Activated CD8-positive, alpha-beta memory T cell treated with anti-CD3 and anti-CD28 coated beads, Interleukin-2, amount 10 ng/mL, durations not matched to agents 7 days and 5 days (primary cell): ENCODE results near the gene RERE. TPM values are rescaled to one million over a fixed set of nuclear protein-coding genes. Genes with fewer than 3 reads are reported as not detected.
"Not testable (repeated sequence)": the region's sequence is repeated elsewhere in the genome, so short reads cannot be mapped to it uniquely, and the experiment has no call there.

Experiments
- ATAC-seq: fragments of 150-1000 bp; cut with Tn5 transposase; one replicate; pipeline ENCODE4 v1.10.0; 2021; ENCODE audit warnings: moderate library complexity
- CTCF ChIA-PET: fragments of 350-600 bp; sonication (Branson Sonifier 250); formaldehyde crosslinking; loops from one replicate; lab custom pipeline; 2021; ENCODE audit warnings: antibody characterized with exemption; lab: Charles Lee
- DNase-seq: peaks from one replicate; pipeline ENCODE4 v3.0.0-alpha.2; 2020
- H3K27ac Mint-ChIP-seq: one replicate; pipeline ENCODE4 v1.8.0; 2021; ENCODE audit warnings: mild to moderate bottlenecking, mixed read lengths
- H3K27me3 Mint-ChIP-seq: one replicate; pipeline ENCODE4 v1.8.0; 2021; ENCODE audit warnings: mixed read lengths
- H3K36me3 Mint-ChIP-seq: one replicate; pipeline ENCODE4 v1.8.0; 2021; ENCODE audit warnings: mild to moderate bottlenecking, mixed read lengths
- H3K4me1 Mint-ChIP-seq: one replicate; pipeline ENCODE4 v1.8.0; 2021; ENCODE audit warnings: mixed read lengths
- H3K4me3 Mint-ChIP-seq: one replicate; pipeline ENCODE4 v1.8.0; 2021; ENCODE audit warnings: mild to moderate bottlenecking, moderate library complexity, mixed read lengths
- H3K9me3 Mint-ChIP-seq: one replicate; pipeline ENCODE4 v1.8.0; 2022; ENCODE audit warnings: low read depth, mixed read lengths
- total RNA-seq, 2 experiments: library from RNA; stranded (reverse); gene quantifications; one replicate each; pipeline ENCODE4 v1.2.3, GENCODE V29; 2021

The RERE gene
- total RNA-seq, 2 experiments from 2014 or later, result 38.3 TPM

GRCh38 chr1:8787218-8787617 lies 30.2 kb downstream of the RERE start:
- no peak for DNase-seq
- ATAC-seq, result no peak
- no peaks in the 10 kb centered on the region for H3K36me3 Mint-ChIP-seq
- H3K27me3 Mint-ChIP-seq, result no peaks in the 10 kb centered on the region
- no peak overlapping the region for H3K27ac Mint-ChIP-seq
- H3K4me1 Mint-ChIP-seq, result no peaks in the 10 kb centered on the region
- CTCF ChIA-PET, result no interaction called here
- no peaks in the 10 kb centered on the region for H3K9me3 Mint-ChIP-seq
- H3K4me3 Mint-ChIP-seq, result no peak overlapping the region

GRCh38 chr1:8786204-8786603 lies 31.2 kb downstream of the RERE start:
- DNase-seq, H3K27ac Mint-ChIP-seq, H3K4me3 Mint-ChIP-seq, H3K36me3 Mint-ChIP-seq, CTCF ChIA-PET, H3K4me1 Mint-ChIP-seq, H3K9me3 Mint-ChIP-seq, H3K27me3 Mint-ChIP-seq, ATAC-seq: not testable (repeated sequence)

GRCh38 chr1:8782955-8783354 lies 34.5 kb downstream of the RERE start:
- Mint-ChIP-seq H3K27me3 (no peaks in the 10 kb centered on the region), H3K4me1 (peaks cover 9% of the 10 kb centered on the region)
- no peak for ATAC-seq

GRCh38 chr1:8782001-8782620 lies 35.3 kb downstream of the RERE start:
- no peak for ATAC-seq
- peaks cover 11% of the 10 kb centered on the region for H3K4me1 Mint-ChIP-seq
- CTCF ChIA-PET, result interaction anchor here (1.0 kb wide), 1 partner anchor 67 kb away, joined by 4 read pairs; no protein-coding TSS in a partner anchor
- no peak overlapping the region for H3K4me3 Mint-ChIP-seq
- H3K27ac Mint-ChIP-seq, result no peak overlapping the region
- DNase-seq, result no peak
- no peaks in the 10 kb centered on the region for H3K9me3 Mint-ChIP-seq
- H3K27me3 Mint-ChIP-seq, result no peaks in the 10 kb centered on the region
- H3K36me3 Mint-ChIP-seq, result no peaks in the 10 kb centered on the region

More at GRCh38 chr1:8782955-8783354, 34.5 kb downstream of the RERE start:
- Mint-ChIP-seq H3K4me3 (no peak overlapping the region), H3K27ac (no peak overlapping the region), H3K36me3 (no peaks in the 10 kb centered on the region), H3K9me3 (no peaks in the 10 kb centered on the region)
- CTCF ChIA-PET, result no interaction called here
- DNase-seq, result no peak

- CTCF ChIA-PET, result no interaction called here
Observed at GRCh38 chr1:8780405-8780804, 37.0 kb downstream of the RERE start.

GRCh38 chr1:8777867-8778266 lies 39.6 kb downstream of the RERE start:
- H3K4me3 Mint-ChIP-seq, result no peak overlapping the region
- H3K9me3 Mint-ChIP-seq, result no peaks in the 10 kb centered on the region
- CTCF ChIA-PET, result interaction anchor here (1.5 kb wide), 1 partner anchor 71 kb away, joined by 3 read pairs; no protein-coding TSS in a partner anchor
- ATAC-seq (no peak), DNase-seq (no peak)
- peaks cover 11% of the 10 kb centered on the region for H3K4me1 Mint-ChIP-seq
- H3K27me3 Mint-ChIP-seq, result no peaks in the 10 kb centered on the region
- no peak overlapping the region for H3K27ac Mint-ChIP-seq
- H3K36me3 Mint-ChIP-seq, result no peaks in the 10 kb centered on the region

More at GRCh38 chr1:8780405-8780804, 37.0 kb downstream of the RERE start:
- Mint-ChIP-seq H3K9me3 (no peaks in the 10 kb centered on the region), H3K27ac (no peak overlapping the region), H3K4me3 (no peak overlapping the region), H3K36me3 (no peaks in the 10 kb centered on the region), H3K4me1 (peaks cover 11% of the 10 kb centered on the region), H3K27me3 (no peaks in the 10 kb centered on the region)
- ATAC-seq (no peak), DNase-seq (no peak)

- DNase-seq, result no peak
- Mint-ChIP-seq H3K9me3 (no peaks in the 10 kb centered on the region), H3K36me3 (no peaks in the 10 kb centered on the region), H3K27ac (no peak overlapping the region), H3K4me3 (no peak overlapping the region), H3K27me3 (no peaks in the 10 kb centered on the region), H3K4me1 (peaks cover 11% of the 10 kb centered on the region)
- no peak for ATAC-seq
- CTCF ChIA-PET, result interaction anchor here (0.7 kb wide), 1 partner anchor 50 kb away, joined by 3 read pairs; no protein-coding TSS in a partner anchor
Observed at GRCh38 chr1:8776104-8776503, 41.3 kb downstream of the RERE start.

GRCh38 chr1:8767006-8767405 lies 50.4 kb downstream of the RERE start:
- no peak for DNase-seq
- no peak for ATAC-seq
- peaks cover 3% of the 10 kb centered on the region for H3K36me3 Mint-ChIP-seq
- no peaks in the 10 kb centered on the region for H3K9me3 Mint-ChIP-seq
- CTCF ChIA-PET, result no interaction called here
- H3K27me3 Mint-ChIP-seq, result no peaks in the 10 kb centered on the region
- peaks cover 7% of the 10 kb centered on the region for H3K4me1 Mint-ChIP-seq
- H3K27ac Mint-ChIP-seq, result no peak overlapping the region
- H3K4me3 Mint-ChIP-seq, result no peak overlapping the region

GRCh38 chr1:8765198-8765597 lies 52.2 kb downstream of the RERE start:
- ATAC-seq (no peak), DNase-seq (no peak)
- peaks cover 5% of the 10 kb centered on the region for H3K36me3 Mint-ChIP-seq
- no peaks in the 10 kb centered on the region for H3K27me3 Mint-ChIP-seq
- CTCF ChIA-PET, result no interaction called here
- peaks cover 7% of the 10 kb centered on the region for H3K4me1 Mint-ChIP-seq
- no peak overlapping the region for H3K27ac Mint-ChIP-seq
- H3K4me3 Mint-ChIP-seq, result no peak overlapping the region
- no peaks in the 10 kb centered on the region for H3K9me3 Mint-ChIP-seq

GRCh38 chr1:8764293-8764937 lies 53.0 kb downstream of the RERE start:
- H3K4me3 Mint-ChIP-seq, result no peak overlapping the region
- no peaks in the 10 kb centered on the region for H3K27me3 Mint-ChIP-seq
- peaks cover 6% of the 10 kb centered on the region for H3K36me3 Mint-ChIP-seq
- ATAC-seq, result no peak
- no peak overlapping the region for H3K27ac Mint-ChIP-seq
- no peak for DNase-seq
- CTCF ChIA-PET, result no interaction called here
- H3K9me3 Mint-ChIP-seq, result no peaks in the 10 kb centered on the region
- peaks cover 7% of the 10 kb centered on the region for H3K4me1 Mint-ChIP-seq

GRCh38 chr1:8763888-8764287 lies 53.6 kb downstream of the RERE start:
- no peak overlapping the region for H3K27ac Mint-ChIP-seq

GRCh38 chr1:8754993-8755392 lies 62.4 kb downstream of the RERE start:
- no peak overlapping the region for H3K4me3 Mint-ChIP-seq
- DNase-seq (no peak), ATAC-seq (no peak)
- no peaks in the 10 kb centered on the region for H3K9me3 Mint-ChIP-seq
- H3K4me1 Mint-ChIP-seq, result peaks cover 6% of the 10 kb centered on the region
- CTCF ChIA-PET, result no interaction called here
- H3K27ac Mint-ChIP-seq, result no peak overlapping the region
- no peaks in the 10 kb centered on the region for H3K27me3 Mint-ChIP-seq
- H3K36me3 Mint-ChIP-seq, result peaks cover 4% of the 10 kb centered on the region

More at GRCh38 chr1:8763888-8764287, 53.6 kb downstream of the RERE start:
- Mint-ChIP-seq H3K36me3 (peaks cover 6% of the 10 kb centered on the region), H3K27me3 (no peaks in the 10 kb centered on the region), H3K9me3 (no peaks in the 10 kb centered on the region), H3K4me1 (peaks cover 7% of the 10 kb centered on the region), H3K4me3 (no peak overlapping the region)
- no peak for DNase-seq
- ATAC-seq, result no peak
- CTCF ChIA-PET, result no interaction called here

GRCh38 chr1:8754247-8754650 lies 63.2 kb downstream of the RERE start:
- Mint-ChIP-seq H3K27me3 (no peaks in the 10 kb centered on the region), H3K4me3 (no peak overlapping the region), H3K9me3 (no peaks in the 10 kb centered on the region), H3K36me3 (peaks cover 6% of the 10 kb centered on the region), H3K27ac (no peak overlapping the region), H3K4me1 (peaks cover 6% of the 10 kb centered on the region)
- ATAC-seq (no peak), DNase-seq (no peak)
- CTCF ChIA-PET, result no interaction called here

GRCh38 chr1:8753736-8754135 lies 63.7 kb downstream of the RERE start:
- no peak for DNase-seq
- H3K27ac Mint-ChIP-seq, result no peak overlapping the region
- peaks cover 6% of the 10 kb centered on the region for H3K4me1 Mint-ChIP-seq
- H3K4me3 Mint-ChIP-seq, result no peak overlapping the region
- no peaks in the 10 kb centered on the region for H3K27me3 Mint-ChIP-seq
- H3K36me3 Mint-ChIP-seq, result peaks cover 6% of the 10 kb centered on the region
- no peak for ATAC-seq
- no peaks in the 10 kb centered on the region for H3K9me3 Mint-ChIP-seq
- CTCF ChIA-PET, result no interaction called here
